Caco-2 (cell line): Measurements from ENCODE around the gene SH2D1A. TPM values are rescaled to one million over a fixed set of nuclear protein-coding genes. Genes with fewer than 3 reads are reported as not detected.

Source experiments
- BruUV-seq: library from RNA; stranded (reverse); fragments of 400-500 nt; replicated peaks from 2 replicates; lab custom pipeline; 2021; lab: Mats Ljungman, UMichigan
- CTCF ChIA-PET: fragments of 300-600 bp; sonication (Branson Sonifier 250); formaldehyde crosslinking; loops from one replicate; lab custom pipeline; 2022; ENCODE audit warnings: antibody characterized with exemption; lab: Charles Lee
- POLR2A ChIA-PET: fragments of 300-600 bp; sonication (Branson Sonifier 250); formaldehyde crosslinking; loops from one replicate; lab custom pipeline; 2022; ENCODE audit warnings: antibody characterized with exemption; lab: Charles Lee
- DNase-seq, 2 experiments: peaks; one replicate each; pipeline versions ENCODE4 v3.0.0 to v3.0.0-alpha.2; 2020 to 2022
- H3K27me3 ChIP-seq: replicated peaks from 2 replicates; pipeline ENCODE4 v1.6.0; 2011; ENCODE audit warnings: low read length; ENCODE audit not compliant: control insufficient read depth, insufficient read depth
- H3K36me3 ChIP-seq: 2 replicates; pipeline ENCODE4 v1.5.1; 2011; ENCODE audit warnings: low read length; ENCODE audit not compliant: control insufficient read depth, insufficient read depth
- H3K4me1 ChIP-seq: fragments of 250-450 bp; sonication (Bioruptor Pico); 2 replicates; pipeline ENCODE4 v1.5.1; 2020; ENCODE audit warnings: mild to moderate bottlenecking
- H3K4me3 ChIP-seq: 2 replicates; pipeline ENCODE4 v1.5.1; 2011; ENCODE audit warnings: low read depth, mild to moderate bottlenecking, control low read depth, low read length
- H3K9me3 ChIP-seq: fragments of 250-450 bp; sonication (Bioruptor Pico); 2 replicates; pipeline ENCODE4 v1.5.1; 2020; ENCODE audit warnings: mild to moderate bottlenecking, moderate library complexity
- H3K27ac Mint-ChIP-seq: one replicate; pipeline ENCODE4 v1.8.0; 2022; ENCODE audit warnings: mixed read lengths; ENCODE audit not compliant: unreplicated experiment
- H3K27me3 Mint-ChIP-seq: one replicate; pipeline ENCODE4 v1.8.0; 2022; ENCODE audit warnings: mixed read lengths; ENCODE audit not compliant: insufficient read depth, unreplicated experiment
- H3K36me3 Mint-ChIP-seq: one replicate; pipeline ENCODE4 v1.8.0; 2022; ENCODE audit warnings: mild to moderate bottlenecking, mixed read lengths; ENCODE audit not compliant: insufficient read depth, unreplicated experiment
- H3K4me1 Mint-ChIP-seq: one replicate; pipeline ENCODE4 v1.8.0; 2022; ENCODE audit warnings: low read depth, mixed read lengths; ENCODE audit not compliant: unreplicated experiment
- H3K4me3 Mint-ChIP-seq: one replicate; pipeline ENCODE4 v1.8.0; 2022; ENCODE audit warnings: mild to moderate bottlenecking, moderate library complexity, mixed read lengths; ENCODE audit not compliant: unreplicated experiment
- H3K9me3 Mint-ChIP-seq: one replicate; pipeline ENCODE4 v1.8.0; 2022; ENCODE audit warnings: mixed read lengths; ENCODE audit not compliant: unreplicated experiment
- intact Hi-C: fragments of 100-400 bp; cut with micrococcal nuclease; formaldehyde crosslinking; loops from one replicate; pipeline ENCODE4 v1.10.0; 2022; ENCODE audit not compliant: unreplicated experiment
- total RNA-seq: library from RNA; stranded (reverse); gene quantifications from 2 replicates; pipeline ENCODE4 v1.2.3, GENCODE V29; 2022
- TF ChIP-seq, protein P1 (sequence below), 2 experiments: fragments of 200-600 bp in 1 of 2; IDR thresholded peaks; 1 replicate in 1 of 2; 2 replicates in 1 of 2; pipeline versions ENCODE4 v1.5.1 to v1.8.0; 2011 to 2022; ENCODE audit warnings: antibody characterized with exemption in 1 of 2, control low read depth in 1 of 2, inconsistent platforms in 1 of 2, low read depth in 1 of 2, low read length in 1 of 2, mild to moderate bottlenecking in 1 of 2, moderate library complexity in 1 of 2; ENCODE audit not compliant: insufficient read depth in 1 of 2, severe bottlenecking in 1 of 2, unreplicated experiment in 1 of 2

The SH2D1A gene
- total RNA-seq, 1 experiment from 2014 or later, result not detected

DNA sequence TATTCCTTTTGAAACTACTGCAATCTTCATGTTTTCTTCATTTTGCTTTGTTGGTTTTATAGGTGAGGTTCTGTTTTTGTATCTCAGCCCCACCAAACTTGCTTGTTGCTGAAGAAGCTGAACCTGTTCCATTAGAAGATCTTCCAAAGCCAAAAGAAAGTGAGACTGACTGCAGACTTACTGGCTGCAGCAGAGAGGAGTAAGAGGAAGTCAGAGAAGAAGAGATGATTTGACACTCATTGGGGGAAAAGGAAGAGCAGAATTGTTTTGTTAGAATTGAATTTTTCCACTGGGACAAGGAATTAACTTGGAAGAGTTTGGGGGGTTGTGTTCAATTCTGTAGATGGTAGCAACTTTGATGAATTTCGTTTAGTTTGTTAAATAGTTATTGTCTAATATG, 10.8 kb upstream of the SH2D1A start:
- no TSS peak for BruUV-seq
- Mint-ChIP-seq H3K9me3 (no peaks in the 10 kb centered on the region), H3K36me3 (no peaks in the 10 kb centered on the region), H3K4me1 (no peaks in the 10 kb centered on the region), H3K27ac (no peak overlapping the region), H3K27me3 (no peaks in the 10 kb centered on the region), H3K4me3 (no peak overlapping the region)
- H3K4me1 ChIP-seq, result no peaks in the 10 kb centered on the region
- intact Hi-C loops, result no loop called here
- H3K36me3 ChIP-seq, result no peaks in the 10 kb centered on the region
- DNase-seq, result no peak
- no peaks in the 10 kb centered on the region for H3K9me3 ChIP-seq
- POLR2A ChIA-PET, result no interaction called here
- CTCF ChIA-PET, result no interaction called here
- H3K4me3 ChIP-seq, result no peak overlapping the region
- TF ChIP-seq, protein P1, sequence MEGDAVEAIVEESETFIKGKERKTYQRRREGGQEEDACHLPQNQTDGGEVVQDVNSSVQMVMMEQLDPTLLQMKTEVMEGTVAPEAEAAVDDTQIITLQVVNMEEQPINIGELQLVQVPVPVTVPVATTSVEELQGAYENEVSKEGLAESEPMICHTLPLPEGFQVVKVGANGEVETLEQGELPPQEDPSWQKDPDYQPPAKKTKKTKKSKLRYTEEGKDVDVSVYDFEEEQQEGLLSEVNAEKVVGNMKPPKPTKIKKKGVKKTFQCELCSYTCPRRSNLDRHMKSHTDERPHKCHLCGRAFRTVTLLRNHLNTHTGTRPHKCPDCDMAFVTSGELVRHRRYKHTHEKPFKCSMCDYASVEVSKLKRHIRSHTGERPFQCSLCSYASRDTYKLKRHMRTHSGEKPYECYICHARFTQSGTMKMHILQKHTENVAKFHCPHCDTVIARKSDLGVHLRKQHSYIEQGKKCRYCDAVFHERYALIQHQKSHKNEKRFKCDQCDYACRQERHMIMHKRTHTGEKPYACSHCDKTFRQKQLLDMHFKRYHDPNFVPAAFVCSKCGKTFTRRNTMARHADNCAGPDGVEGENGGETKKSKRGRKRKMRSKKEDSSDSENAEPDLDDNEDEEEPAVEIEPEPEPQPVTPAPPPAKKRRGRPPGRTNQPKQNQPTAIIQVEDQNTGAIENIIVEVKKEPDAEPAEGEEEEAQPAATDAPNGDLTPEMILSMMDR (IDR thresholded peaks at IDR 0.05; ENCODE audit: insufficient read depth in 1 of 2, low read depth in 1 of 2, low read length in 1 of 2, severe bottlenecking in 1 of 2, unreplicated experiment in 1 of 2), result no peak
- no peaks in the 10 kb centered on the region for H3K27me3 ChIP-seq

DNA sequence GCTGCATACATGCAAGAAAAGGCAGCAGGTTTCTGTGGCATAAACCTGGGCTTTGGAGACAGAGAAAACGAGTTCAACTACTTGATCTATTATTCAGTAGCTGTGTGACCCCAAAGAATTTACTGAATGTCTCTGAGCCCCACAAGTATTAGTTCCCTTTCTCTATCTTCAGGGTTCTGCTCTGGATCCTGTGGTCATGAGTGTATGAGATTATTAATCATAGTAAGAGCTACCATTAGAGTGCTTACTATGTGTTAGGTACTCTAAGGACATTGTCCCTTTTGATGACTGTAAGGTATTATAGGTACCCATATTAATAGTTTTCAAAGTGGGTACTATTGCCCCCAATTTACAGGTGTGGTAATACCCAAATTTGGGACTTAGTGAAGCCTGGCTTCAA, 8.4 kb upstream of the SH2D1A start:
- Histone ChIP-seq H3K27me3 (no peaks in the 10 kb centered on the region), H3K4me1 (no peaks in the 10 kb centered on the region), H3K36me3 (no peaks in the 10 kb centered on the region), H3K4me3 (no peak overlapping the region), H3K9me3 (no peaks in the 10 kb centered on the region)
- no peak for DNase-seq
- TF ChIP-seq, protein P1 (IDR thresholded peaks at IDR 0.05; ENCODE audit: insufficient read depth in 1 of 2, low read depth in 1 of 2, low read length in 1 of 2, severe bottlenecking in 1 of 2, unreplicated experiment in 1 of 2), result no peak
- Mint-ChIP-seq H3K27me3 (no peaks in the 10 kb centered on the region), H3K4me1 (no peaks in the 10 kb centered on the region), H3K36me3 (no peaks in the 10 kb centered on the region), H3K27ac (no peak overlapping the region), H3K9me3 (no peaks in the 10 kb centered on the region), H3K4me3 (no peak overlapping the region)
- no TSS peak for BruUV-seq
- ChIA-PET CTCF (no interaction called here), POLR2A (no interaction called here)
- intact Hi-C loops, result no loop called here

DNA sequence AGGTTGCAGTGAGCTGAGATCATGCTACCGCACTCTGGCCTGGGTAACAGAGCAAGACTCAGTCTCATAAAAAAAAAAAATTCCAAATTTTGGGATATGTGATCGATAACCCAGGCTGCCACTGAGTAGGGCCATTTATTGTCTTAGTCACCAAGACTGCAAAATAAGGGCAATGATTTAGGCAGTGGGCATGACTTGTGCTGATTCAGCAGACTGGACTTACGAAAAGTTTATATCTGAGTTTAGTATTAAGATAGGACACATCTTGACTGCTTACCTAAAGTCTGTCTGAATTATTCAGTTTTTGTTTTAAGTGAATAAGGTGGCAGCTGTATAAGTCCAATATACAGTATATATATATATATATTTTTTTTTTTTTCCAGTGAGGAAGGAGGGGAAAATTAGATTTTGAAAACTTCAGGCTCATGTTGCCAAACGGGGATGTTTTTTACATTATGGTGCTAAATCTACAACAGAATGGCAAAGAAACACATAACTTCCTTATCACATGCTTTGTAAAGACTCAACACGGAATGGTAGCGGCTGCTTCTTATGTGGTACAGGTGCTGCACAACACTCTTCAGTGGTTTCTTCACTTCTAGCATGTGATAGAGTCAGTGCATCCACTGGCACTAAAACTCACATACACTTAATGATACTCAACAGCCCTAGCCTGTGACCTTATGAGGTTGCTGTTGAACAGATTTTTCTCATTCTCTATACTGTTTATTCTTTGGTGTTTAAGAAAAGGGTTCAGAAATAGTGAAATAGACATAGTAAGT, 7.4 kb upstream of the SH2D1A start:
- BruUV-seq, result no TSS peak
- H3K4me1 Mint-ChIP-seq, result no peaks in the 10 kb centered on the region
- Histone ChIP-seq H3K4me3 (no peak overlapping the region), H3K9me3 (no peaks in the 10 kb centered on the region), H3K27me3 (no peaks in the 10 kb centered on the region), H3K4me1 (no peaks in the 10 kb centered on the region), H3K36me3 (no peaks in the 10 kb centered on the region)
- no peak overlapping the region for H3K4me3 Mint-ChIP-seq
- no peak for DNase-seq
- no peaks in the 10 kb centered on the region for H3K27me3 Mint-ChIP-seq
- no peak overlapping the region for H3K27ac Mint-ChIP-seq
- no peaks in the 10 kb centered on the region for H3K9me3 Mint-ChIP-seq
- ChIA-PET CTCF (no interaction called here), POLR2A (no interaction called here)
- no peaks in the 10 kb centered on the region for H3K36me3 Mint-ChIP-seq
- intact Hi-C loops, result no loop called here
- TF ChIP-seq, protein P1 (IDR thresholded peaks at IDR 0.05; ENCODE audit: insufficient read depth in 1 of 2, low read depth in 1 of 2, low read length in 1 of 2, severe bottlenecking in 1 of 2, unreplicated experiment in 1 of 2), result no peak
